Activated CD8-positive, alpha-beta memory T cell treated with anti-CD3 and anti-CD28 coated beads, Interleukin-2, amount 50 U/mL, for 24 hours (primary cell): ENCODE data around the gene CDH1.
"Not testable (repeated sequence)": the region's sequence is repeated elsewhere in the genome, so short reads cannot be mapped to it uniquely, and the experiment has no call there.

Experiments used
- DNase-seq: peaks from one replicate; pipeline ENCODE4 v3.0.0-alpha.2; 2020; ENCODE audit errors: extremely low read depth

CDH1 gene

DNA sequence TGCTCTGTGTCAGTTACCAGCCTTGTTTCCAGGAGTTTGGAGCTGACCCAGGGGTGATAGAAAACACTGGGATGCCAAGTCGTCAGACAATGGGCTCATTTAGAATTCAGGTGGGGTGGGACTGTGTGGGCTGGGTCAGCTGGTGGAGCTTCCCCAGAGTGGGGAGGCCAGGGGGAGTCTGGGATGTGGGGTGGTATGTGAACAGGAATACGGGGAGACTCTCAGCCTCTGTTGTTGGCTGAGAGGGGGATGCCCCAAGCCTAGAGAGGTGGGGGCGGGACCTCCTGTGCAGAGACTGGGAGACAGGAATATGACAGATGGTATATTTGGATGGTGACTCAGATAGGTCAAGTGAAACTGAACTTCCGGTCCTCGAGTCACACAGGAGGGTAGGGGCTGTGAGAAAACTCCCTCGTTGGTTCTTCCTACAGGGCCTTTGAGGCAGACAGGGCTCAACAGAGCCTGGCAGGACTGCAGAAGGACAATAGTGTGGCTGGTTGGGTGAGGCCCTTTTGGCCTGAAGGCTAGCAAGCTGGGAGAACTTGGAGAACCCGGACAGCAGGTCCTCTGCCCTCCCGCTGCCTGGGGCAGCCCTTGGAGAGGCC is 23.7 kb downstream of the CDH1 start:
- DNase-seq: no peak

- no peak for DNase-seq
Observed at GRCh38 chr16:68762996-68763756, 26.1 kb downstream of the CDH1 start.

DNA sequence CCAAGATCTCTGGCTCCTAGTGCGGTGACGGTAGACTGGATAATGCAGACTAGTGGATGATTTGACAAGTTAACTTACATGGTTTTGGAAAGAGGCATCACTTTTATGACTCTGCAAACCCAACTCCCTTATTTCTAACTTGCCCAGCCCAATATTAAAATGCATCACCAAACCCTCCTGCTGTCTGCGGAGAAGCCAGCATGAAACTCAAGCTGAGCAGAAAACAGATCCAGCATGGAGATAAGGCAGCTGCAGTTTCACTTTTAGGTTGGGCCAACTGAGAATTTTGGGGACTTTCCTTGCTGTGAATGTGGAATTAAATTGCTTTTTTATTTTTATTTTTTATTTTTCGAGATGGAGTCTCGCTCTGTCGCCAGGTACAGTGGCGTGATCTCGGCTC is 27.8 kb downstream of the CDH1 start:
- no peak for DNase-seq

GRCh38 chr16:68767581-68767980 is 30.5 kb downstream of the CDH1 start:
- DNase-seq: no peak

DNA sequence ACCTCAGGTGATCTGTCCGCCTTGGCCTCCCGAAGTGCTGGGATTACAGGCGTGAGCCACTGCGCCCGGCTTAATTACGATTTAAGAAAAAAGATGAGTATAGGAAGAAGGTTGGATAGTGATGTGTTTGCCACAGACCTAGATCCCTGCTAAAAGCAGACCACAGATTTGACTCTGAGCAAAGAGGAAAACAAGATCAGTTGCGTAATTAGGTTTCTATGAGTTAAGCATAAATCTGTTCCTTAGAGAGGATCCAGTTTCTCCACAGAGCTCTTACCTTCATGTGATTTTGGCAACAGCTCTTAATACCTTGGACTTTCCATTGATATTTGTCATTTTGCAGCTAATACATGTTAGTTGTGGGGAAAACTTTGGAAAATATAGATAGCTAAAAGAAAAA is 31.1 kb downstream of the CDH1 start:
- no peak for DNase-seq

GRCh38 chr16:68768771-68769170 is 31.7 kb downstream of the CDH1 start:
- no peak for DNase-seq

DNA sequence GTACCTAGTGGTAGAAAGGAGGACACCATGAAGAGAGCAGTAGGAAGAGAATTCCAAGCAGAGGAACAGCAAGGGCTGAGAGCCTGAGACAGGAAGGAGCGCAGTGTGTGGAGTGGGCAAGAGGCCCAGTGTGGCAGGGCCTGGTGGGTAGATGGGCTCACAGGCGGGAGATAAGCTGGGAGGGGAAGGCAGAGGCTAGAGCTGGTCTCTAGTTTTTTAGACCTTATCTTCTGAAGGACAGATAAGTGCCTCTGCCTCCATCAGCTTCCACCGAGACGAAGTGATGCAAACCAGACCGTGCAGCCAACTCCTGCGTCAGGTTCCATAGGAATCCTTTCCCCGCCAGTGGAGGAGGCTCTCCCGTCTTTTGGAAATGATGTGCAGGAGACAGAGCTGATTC is 33.6 kb downstream of the CDH1 start:
- no peak for DNase-seq

- no peak for DNase-seq
Observed at GRCh38 chr16:68772030-68772681, 35.1 kb downstream of the CDH1 start.

DNA sequence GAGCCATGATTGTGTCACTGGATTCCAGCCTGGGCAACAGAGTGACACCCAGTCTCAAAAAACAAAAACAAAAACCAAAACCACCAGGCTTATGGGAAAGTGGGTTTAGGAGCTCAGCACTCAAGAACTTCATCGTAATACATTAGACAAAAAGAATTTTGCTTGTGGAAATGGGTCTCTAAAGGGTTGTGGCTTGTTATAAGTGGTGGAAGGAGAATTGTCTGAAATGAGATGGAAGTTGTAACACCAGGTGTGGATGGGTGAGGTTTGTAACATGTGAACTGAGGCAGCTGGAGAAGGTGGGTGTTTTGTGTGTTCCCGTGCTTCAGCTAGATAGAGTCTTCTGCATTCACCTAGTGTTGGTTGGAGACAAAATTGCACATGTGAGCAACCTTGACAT is 35.8 kb downstream of the CDH1 start:
- DNase-seq: no peak

- DNase-seq: no peak
Observed at GRCh38 chr16:68774982-68775634, 38.0 kb downstream of the CDH1 start.

- no peak for DNase-seq
Observed at GRCh38 chr16:68776821-68777485, 39.9 kb downstream of the CDH1 start.

DNA sequence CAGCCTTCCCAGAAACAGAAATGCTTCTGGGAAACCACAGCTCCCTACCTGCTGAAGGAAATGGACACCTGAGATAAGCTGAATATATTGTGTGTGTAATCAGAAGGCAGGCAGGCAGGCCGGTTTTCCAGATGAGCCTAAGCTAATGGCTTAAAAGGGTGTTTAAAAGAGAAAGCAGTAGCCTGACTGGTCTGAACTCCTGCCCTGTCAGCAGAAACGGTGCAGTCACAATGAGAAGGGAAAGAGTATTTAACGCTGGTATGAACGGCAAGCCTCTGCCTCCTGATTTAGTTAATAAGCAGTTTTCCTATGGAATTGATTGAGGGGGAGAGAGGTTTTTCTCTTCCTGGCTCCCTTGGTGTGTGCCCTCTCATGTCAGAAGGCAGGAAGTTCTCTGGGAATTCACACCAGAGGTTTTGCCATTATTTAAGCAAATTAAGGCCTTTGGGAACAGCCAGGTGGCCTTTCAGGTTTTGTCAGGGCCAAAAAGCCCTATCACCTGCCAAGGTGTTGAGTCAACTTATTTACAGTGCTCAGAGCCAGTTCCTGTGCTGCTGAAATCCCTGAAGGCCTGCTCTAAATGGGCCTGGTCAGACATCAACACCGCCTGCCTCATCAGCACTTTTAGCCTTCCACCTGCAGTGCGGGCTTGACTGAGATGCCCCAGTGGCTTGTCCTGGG is 41.6 kb downstream of the CDH1 start:
- DNase-seq: no peak

DNA sequence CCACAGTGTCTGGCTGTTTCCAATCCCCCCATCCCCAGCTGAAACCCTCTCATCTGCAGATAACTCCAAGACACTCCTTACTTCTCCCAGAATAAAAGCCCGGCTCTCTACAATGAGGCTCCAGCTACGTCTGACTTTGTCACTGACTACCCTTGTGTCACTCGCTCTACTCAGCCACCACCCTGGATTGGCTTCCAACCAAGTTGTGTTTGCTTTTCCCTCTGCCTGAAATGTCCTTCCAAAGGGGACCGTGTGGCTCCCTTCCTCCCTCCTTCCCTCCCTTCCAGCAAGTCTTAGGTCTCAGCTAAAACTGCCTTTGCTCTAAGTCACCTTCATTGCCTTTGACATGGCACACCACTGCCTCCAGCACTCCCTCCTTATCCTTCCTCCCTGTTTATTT is 42.8 kb downstream of the CDH1 start:
- DNase-seq: no peak

DNA sequence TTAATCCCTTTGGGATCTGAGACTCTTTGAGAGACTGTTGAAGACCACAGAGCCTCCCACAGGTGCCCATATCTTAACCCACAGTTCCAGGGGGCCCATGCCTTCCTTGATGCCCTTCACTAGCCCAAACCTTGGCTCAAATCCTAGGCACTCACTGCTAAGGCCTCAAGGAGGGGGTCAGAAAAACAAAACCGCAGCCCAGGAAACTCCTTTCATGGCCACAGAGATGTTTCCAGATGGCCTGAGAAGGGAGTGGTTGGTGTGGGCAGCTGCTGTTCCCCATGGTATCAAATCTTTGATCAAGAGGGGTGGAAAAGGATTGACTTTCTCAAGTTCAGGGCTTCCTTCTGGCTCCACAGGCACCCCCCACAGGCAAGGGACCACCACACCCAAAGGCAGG is 44.7 kb downstream of the CDH1 start:
- no peak for DNase-seq

GRCh38 chr16:68782198-68783174 is 45.4 kb downstream of the CDH1 start:
- DNase-seq: no peak

- no peak for DNase-seq
Observed at GRCh38 chr16:68784226-68784625, 47.1 kb downstream of the CDH1 start.

DNA sequence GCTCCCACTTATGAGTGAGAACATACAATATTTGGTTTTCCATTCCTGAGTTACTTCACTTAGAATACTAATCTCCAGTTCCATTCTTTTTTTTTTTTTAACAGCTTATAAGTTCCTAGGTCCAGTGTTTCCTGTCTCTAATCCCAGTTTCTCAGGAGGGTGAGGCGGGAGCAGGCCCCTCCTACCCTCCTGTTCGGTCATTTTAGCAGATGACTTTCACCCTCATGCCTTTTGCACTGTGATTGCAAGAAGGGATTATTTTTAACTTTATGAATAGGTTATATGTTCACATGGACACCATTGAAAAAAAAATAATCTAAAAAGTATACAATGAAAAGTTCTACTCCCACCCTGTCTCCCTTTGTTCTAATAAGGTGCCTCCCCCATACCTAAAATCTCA is 47.6 kb downstream of the CDH1 start:
- DNase-seq: no peak

- no peak for DNase-seq
Observed at GRCh38 chr16:68785715-68786114, 48.6 kb downstream of the CDH1 start.

DNA sequence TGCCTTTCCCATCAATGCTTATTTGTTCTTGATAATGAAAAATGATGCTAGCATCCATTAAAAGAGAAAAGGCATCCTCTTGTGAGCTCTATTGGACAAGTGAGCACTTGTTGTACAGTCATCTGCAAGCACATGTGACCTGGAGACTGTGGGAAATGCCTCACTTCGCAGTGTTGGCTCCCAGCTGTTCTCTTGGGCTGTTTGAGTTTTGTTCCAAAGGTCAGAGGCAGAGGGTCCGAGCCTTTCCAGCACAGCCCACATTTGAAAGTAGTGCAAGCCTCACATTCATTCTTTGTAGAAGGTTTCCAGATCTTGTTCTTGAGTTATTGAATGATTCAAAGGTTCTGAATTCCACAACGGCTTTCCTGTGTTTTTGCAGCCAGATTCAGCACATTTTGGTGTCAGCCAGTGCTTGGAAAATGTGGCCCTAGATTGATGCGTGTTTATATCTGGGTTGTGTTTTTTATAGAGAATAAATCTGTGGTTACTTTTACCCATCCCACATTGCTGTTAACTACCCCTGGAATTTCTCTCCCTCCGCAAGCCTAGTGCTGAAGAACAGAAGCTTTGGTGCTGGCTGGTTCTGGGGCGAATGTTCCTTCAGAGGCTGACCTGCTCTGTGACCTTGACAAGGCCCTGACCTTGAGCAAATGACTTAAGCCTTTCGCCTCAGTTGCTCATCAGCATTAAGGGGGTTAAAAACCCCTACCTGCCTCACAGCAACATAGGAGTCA is 49.8 kb downstream of the CDH1 start:
- DNase-seq: no peak

GRCh38 chr16:68787419-68787807 is 50.3 kb downstream of the CDH1 start:
- DNase-seq: not testable (repeated sequence)
